HFF-Myc (cell line): Measurements from ENCODE around the gene KCND3.

ENCODE experiments used
- DNase-seq: peaks from one replicate; pipeline ENCODE4 v3.0.0-alpha.2; 2011; ENCODE audit warnings: low read depth; ENCODE audit errors: extremely low read depth
- H3K4me3 ChIP-seq: replicated peaks from 2 replicates; pipeline ENCODE4 v1.5.1; 2011; ENCODE audit warnings: low read depth, mild to moderate bottlenecking, control low read depth, low read length
- CTCF ChIP-seq: IDR thresholded peaks from 2 replicates; pipeline ENCODE4 v1.5.1; 2012; ENCODE audit warnings: mild to moderate bottlenecking, low read depth, low read length, control low read depth; ENCODE audit errors: missing control alignments

Gene KCND3

GRCh38 chr1:111906111-111906510, 83.4 kb downstream of the KCND3 start:
- DNase-seq, result no peak
- H3K4me3 ChIP-seq, result no peak overlapping the region
- no peak for TF ChIP-seq CTCF

- no peak overlapping the region for H3K4me3 ChIP-seq
- no peak for DNase-seq
- TF ChIP-seq CTCF, result no peak
Observed at GRCh38 chr1:111904478-111905218, 84.8 kb downstream of the KCND3 start.

- DNase-seq, result no peak
- H3K4me3 ChIP-seq, result no peak overlapping the region
- TF ChIP-seq CTCF, result no peak
Observed at GRCh38 chr1:111903871-111904449, 85.5 kb downstream of the KCND3 start.

- no peak for TF ChIP-seq CTCF
- no peak overlapping the region for H3K4me3 ChIP-seq
- no peak for DNase-seq
Observed at GRCh38 chr1:111903148-111903870, 86.2 kb downstream of the KCND3 start.

GRCh38 chr1:111895469-111895868, 94.0 kb downstream of the KCND3 start:
- TF ChIP-seq CTCF, result no peak
- DNase-seq, result no peak
- no peak overlapping the region for H3K4me3 ChIP-seq

- H3K4me3 ChIP-seq, result no peak overlapping the region
- DNase-seq, result no peak
- TF ChIP-seq CTCF, result no peak
Observed at GRCh38 chr1:111895017-111895416, 94.5 kb downstream of the KCND3 start.
